ENCODE results near the gene PLK5.
"Not testable (repeated sequence)": the region's sequence is repeated elsewhere in the genome, so short reads cannot be mapped to it uniquely, and the experiment has no call there.

Gene PLK5

DNA sequence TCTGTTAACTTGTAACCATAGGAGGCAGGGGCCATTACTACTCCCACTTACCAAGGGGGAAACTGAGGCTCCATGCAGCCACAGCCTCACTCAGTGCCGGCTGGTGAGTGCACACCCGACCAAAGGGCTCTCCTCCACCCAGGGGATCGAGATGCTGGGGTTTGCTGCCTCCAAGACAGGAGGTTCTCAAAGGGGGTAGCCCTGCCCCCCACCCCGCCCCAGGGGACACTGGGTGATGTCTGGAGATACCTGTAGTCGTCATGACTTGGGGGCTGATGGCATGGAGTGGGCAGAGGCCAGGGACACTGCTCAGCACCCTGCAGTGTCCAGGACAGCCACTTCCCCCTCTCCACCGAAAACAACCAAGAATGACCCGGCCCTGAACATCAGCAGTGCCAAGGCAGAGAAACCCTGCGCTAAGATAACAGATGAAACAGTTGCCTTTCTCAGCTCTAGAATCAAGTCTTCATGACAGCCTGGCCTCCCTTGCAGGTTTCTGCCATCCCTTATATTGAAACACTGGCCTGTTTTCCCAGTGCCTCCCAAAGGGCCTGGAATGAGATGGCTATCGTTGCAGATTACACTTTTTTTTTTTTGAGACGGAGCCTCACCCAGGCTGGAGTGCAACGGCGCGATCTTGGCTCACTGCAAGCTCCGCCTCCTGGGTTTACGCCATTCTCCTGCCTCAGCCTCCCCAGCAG, 29.6 kb upstream of the PLK5 start:
- FAIRE-seq = no peak
- no peak for DNase-seq (ENCODE audit: insufficient read length, low spot score)
- no peak for TF ChIP-seq CTCF (IDR thresholded peaks at IDR 0.05; ENCODE audit: insufficient read depth, missing control alignments)

DNA sequence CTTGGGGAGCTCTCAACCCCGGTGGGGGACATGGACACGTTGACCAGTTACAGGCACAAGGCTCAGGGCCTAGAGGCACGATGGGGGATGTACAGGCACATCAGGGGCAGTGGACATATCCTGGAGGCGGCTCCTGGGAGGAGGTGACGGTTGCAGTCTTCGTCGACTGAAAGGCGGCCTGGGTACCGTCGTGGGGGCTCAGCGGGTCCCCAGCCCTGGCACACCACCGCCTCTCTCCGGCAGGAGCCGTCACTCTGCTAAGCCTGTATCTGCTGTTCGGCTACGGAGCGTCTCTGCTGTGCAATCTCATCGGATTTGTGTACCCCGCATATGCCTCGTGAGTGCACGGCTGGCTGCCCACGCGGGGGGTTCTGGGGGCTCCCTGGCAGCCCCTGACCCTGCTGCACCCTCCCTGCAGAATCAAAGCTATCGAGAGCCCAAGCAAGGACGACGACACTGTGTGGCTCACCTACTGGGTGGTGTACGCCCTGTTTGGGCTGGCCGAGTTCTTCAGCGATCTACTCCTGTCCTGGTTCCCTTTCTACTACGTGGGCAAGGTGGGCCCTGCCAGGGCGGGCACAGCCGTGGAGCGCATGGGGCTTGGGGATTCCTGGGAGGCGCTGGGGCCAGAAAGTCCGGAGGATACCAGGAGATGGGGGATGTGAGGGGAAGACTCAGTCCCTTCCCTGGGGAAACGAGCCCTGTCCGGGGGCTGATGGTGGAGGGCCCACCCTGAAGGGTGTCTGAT, 28.7 kb upstream of the PLK5 start:
- no peak for TF ChIP-seq CTCF (IDR thresholded peaks at IDR 0.05; ENCODE audit: insufficient read depth, missing control alignments)
- FAIRE-seq = no peak
- no peak for DNase-seq (ENCODE audit: insufficient read length, low spot score)

DNA sequence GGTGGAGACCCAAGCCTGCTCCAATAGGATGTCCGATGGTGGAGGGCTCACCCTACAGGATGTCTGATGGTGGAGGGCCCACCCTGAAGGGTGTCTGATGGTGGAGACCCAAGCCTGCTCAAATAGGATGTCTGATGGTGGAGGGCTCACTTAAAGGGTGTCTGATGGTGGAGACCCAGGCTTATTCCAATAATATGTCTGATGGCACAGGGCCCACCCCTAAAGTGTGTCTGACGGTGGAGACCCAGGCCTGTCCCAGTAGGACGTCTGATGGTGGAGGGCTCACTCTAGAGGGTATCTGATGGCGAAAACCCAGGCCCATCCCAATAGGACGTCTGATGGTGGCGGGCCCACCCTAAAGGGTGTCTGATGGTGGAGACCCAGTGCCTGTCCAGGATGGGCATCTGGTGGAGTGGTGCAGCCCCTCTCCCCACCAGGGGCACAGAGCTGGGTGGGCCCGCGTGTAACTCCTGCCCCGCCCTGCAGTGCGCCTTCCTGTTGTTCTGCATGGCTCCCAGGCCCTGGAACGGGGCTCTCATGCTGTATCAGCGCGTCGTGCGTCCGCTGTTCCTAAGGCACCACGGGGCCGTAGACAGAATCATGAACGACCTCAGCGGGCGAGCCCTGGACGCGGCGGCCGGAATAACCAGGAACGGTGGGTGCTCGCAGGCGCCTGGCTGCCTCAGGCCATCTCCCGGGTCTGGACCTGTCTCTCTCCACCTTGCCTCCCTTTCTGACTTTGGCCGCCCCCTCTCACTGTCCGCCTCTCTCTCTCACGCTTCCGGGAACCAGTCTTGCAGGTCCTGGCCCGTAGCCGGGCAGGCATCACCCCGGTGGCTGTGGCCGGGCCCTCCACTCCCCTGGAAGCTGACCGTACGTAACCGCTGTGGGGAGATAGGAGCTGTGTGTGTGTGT, 27.8 kb upstream of the PLK5 start:
- no peak for FAIRE-seq
- no peak for DNase-seq (ENCODE audit: insufficient read length, low spot score)
- no peak for TF ChIP-seq CTCF (IDR thresholded peaks at IDR 0.05; ENCODE audit: insufficient read depth, missing control alignments)

DNA sequence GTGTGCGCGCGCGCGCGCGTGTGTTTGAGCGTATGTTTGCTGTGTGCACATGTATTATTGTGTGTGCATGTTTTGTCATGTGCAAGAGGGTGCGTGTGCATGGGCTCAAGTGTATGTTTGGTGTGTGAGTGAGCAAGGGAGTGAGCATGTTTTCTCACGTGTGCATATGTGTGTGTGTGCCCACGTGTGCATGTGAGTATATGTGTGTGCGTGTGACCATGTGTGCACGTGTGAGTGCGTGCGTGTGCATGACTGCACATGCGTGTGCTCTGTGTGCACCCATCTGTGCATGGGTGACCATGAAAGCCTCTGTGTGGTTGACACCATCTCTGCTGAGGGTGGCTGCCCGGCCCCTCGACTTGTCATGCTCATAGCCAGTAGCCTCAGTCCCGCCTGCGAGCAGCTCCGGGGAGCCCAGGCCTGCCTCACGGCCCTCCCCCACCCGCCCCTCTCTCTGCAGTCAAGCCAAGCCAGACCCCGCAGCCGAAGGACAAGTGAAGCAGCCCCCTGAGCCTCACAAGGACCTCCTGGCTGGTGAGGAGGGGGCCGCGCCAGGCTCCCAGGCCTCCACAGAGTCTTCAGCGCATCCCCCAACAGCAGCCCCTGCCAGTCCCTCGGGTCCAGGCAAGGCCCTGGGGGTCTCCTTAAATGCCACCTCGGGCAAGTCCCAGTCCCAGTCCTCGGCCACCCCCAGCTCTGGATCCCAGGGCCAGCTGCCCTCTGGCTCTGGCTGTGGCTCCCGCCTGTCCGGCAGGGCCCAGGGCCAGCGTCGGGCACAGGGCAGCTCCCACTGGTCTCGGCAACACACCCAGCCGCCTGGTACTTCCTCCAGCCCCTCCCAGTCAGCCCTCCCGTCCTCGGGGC, 26.9 kb upstream of the PLK5 start:
- no peak for TF ChIP-seq CTCF (IDR thresholded peaks at IDR 0.05; ENCODE audit: insufficient read depth, missing control alignments)
- FAIRE-seq = no peak
- no peak for DNase-seq (ENCODE audit: insufficient read length, low spot score)

DNA sequence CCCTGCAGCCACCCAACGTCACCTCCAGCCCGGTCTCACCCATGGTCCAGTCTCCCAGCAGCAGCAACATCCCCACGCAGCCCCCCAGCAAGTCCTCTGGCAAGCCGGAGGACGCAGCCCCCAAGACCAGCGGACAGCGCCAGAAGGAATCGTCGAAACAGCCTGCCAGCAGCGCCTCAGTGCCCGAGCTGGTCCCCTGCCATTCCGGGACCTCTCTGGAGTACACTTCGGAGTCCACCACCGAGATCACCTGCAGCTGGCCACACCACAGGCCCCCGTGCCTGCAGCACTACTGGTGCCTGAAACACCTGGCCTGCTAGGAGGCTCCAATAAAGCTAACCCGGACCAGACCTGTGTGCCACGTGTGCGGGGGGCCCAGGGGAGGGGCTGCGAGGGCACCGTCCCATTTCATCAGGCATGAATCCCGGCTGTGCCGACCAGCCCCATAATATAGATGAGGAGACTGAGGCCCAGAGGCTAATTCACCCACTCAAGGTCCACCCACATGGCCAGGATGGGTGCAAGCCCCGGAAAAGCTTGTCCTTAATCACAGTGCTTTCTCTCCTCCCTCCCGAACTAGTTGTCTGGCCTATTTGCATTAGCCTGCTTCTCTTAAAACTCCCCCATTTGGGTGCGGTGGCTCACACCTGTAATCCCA, 26.2 kb upstream of the PLK5 start:
- no peak for DNase-seq (ENCODE audit: insufficient read length, low spot score)
- FAIRE-seq = no peak
- TF ChIP-seq CTCF (IDR thresholded peaks at IDR 0.05; ENCODE audit: insufficient read depth, missing control alignments) = no peak

- not testable (repeated sequence) for FAIRE-seq; DNase-seq (ENCODE audit: insufficient read length, low spot score)
These were observed 24.6 kb upstream of the PLK5 start for GRCh38 chr19:1499231-1499630.

Measured in D721Med (cell line).